Measurements from ENCODE around the gene SRD5A2. TPM values are rescaled to one million over a fixed set of nuclear protein-coding genes. Genes with fewer than 3 reads are reported as not detected.

The SRD5A2 gene
- total RNA-seq, 4 donors from 2014 or later: not detected

DNA sequence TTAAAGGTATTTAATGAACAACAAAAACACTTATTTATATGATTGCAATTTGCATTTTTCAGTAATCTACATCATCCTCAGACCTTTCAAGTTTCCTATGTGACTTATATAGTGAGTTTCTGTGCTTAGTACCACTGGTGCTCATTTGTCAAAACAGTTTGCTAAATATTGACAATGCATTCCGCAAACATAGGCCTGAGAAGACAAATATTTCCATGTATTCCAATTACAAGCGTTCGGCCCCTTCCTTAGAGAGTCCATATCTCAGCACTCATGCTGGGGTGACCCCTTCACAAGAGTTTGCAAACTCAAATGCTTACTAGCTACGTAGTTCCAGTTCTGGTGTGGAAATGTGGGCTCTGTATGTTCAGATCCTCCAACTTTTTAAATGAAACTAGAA lies 56.1 kb downstream of the SRD5A2 start:
- DNase-seq (ENCODE audit: low spot score) (no peak), ATAC-seq (ENCODE audit: low FRiP score) (no peak)
- TF ChIP-seq, protein P1, sequence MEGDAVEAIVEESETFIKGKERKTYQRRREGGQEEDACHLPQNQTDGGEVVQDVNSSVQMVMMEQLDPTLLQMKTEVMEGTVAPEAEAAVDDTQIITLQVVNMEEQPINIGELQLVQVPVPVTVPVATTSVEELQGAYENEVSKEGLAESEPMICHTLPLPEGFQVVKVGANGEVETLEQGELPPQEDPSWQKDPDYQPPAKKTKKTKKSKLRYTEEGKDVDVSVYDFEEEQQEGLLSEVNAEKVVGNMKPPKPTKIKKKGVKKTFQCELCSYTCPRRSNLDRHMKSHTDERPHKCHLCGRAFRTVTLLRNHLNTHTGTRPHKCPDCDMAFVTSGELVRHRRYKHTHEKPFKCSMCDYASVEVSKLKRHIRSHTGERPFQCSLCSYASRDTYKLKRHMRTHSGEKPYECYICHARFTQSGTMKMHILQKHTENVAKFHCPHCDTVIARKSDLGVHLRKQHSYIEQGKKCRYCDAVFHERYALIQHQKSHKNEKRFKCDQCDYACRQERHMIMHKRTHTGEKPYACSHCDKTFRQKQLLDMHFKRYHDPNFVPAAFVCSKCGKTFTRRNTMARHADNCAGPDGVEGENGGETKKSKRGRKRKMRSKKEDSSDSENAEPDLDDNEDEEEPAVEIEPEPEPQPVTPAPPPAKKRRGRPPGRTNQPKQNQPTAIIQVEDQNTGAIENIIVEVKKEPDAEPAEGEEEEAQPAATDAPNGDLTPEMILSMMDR (IDR thresholded peaks at IDR 0.05): no peak

DNA sequence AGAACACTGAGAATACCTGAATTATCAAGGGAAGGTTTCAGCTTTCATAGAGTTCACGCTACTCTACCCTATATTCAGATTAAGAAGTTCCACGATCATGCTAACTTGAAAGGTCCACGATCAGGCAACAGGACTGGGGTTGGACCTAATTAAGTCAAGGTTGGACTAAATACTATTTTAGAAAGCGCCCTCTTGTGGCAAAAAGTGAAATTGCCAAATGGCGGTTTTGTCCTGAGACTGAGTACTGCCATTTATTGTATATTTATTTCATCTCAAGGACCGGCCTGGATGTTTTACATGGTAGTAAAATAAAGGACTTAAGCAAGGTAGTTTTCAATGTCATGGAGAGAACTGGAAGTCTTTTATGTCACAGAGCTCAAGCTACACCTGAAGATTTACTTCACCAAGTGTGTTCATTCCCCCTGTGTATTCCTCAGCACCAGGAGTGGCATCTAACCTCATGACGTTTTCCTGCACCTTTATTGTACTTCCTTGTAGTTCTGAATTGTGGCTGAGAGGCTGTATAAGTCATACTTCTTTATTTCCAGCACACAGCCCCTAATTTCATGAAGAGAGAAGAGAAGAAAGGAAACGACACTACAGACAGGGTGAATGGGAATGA lies 56.8 kb downstream of the SRD5A2 start:
- no peak for ATAC-seq (ENCODE audit: low FRiP score)
- DNase-seq (ENCODE audit: low spot score): peak; percentile 35
- TF ChIP-seq, protein P1 (IDR thresholded peaks at IDR 0.05): no peak

DNA sequence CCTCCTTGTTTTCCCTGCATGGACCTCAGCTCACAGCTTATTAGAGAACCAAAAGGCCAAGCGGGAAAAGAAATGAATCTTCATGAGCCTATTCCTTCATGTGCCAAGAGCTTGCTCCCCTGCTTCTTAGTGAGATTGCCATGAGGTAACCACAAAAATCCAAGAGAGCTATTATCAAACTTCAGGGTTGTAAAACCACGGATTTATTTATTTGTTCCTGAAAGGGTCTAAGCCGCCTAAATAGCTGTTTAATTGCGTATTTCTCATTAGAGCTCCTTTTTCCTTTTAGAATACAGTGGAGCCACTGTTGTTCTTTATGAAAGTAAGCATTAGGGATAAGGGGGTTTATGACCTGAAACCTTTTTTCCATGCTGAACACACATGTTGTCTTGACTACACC lies 58.0 kb downstream of the SRD5A2 start:
- TF ChIP-seq, protein P1 (IDR thresholded peaks at IDR 0.05): no peak
- DNase-seq (ENCODE audit: low spot score) (no peak), ATAC-seq (ENCODE audit: low FRiP score) (no peak)

DNA sequence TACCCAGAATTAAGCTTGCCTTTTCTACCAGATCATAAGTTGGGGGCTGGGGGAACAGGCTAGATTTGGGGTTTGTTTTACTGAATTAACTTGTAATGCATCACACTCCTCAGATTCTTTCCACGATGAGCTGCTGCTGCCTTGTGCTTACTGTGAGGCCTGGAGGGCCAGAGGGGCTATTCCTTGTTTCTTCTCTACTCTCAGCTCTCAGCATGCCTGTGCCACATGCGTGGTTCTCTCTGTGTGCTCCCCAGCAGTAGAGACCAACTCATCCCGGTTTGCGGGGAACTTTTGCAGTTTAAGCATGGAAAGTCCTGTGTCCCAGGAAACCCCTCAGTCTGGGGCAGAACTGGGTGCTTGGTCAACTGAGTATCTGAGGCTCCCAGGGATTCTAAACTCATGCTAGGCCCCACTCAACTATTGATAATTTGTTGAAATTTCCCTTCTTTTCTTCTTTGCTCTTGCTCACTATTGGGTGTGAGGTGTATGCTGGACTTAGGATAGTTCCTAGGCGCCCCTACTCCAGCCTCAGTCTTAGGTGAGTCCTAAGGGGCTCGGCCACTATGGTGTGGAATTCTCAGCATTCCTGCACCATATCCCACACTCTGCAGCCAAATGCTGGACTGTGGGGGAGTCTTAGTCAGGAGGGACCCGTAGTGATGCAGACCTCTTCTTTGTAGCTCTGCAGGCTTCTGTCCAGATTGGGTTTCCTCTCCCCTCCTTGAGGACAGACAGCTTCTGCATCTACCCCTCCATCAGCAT lies 63.1 kb downstream of the SRD5A2 start:
- TF ChIP-seq, protein P1 (IDR thresholded peaks at IDR 0.05): no peak
- ATAC-seq (ENCODE audit: low FRiP score) (no peak), DNase-seq (ENCODE audit: low spot score) (no peak)

DNA sequence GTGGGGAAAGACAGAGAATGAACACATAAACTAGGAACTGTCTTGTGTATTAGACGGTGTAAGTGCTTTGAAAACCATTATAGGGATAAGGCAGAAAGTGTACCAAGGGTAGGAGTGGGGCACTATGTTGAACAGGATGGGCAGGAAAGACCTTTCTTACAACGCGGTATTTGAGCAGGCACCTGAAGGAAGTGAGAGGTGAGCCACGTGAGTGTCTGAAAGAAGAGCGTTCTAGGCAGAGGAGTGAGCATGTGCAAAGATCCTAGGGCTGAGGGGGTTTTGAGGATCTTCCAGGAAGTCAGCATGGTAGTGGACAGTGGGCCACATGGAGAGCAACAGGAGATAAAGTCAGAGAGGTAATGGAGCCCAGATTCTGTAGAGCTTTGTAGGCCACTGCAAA lies 65.2 kb downstream of the SRD5A2 start:
- DNase-seq (ENCODE audit: low spot score) (no peak), ATAC-seq (ENCODE audit: low FRiP score) (no peak)
- TF ChIP-seq, protein P1 (IDR thresholded peaks at IDR 0.05): no peak

DNA sequence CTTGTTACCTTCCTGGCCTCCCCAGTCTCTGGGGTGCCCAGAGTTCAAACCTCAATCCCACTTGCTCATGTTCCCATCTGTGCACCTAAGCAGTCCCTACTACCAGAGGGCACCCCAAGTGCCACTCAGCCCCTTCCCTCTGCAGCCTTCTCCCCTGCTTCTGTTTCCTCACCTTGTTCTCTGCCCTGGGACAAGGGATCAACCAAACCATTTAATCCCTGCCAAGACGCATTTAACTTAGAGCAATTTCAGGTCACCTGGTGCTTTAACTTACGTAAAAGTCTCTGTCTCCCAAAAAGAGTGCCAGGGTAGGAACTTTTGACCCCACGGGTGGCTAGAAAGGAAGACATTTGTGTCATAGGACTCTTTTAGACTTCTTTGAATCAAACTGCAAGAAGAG lies 67.2 kb downstream of the SRD5A2 start:
- TF ChIP-seq, protein P1 (IDR thresholded peaks at IDR 0.05): no peak
- no peak for DNase-seq (ENCODE audit: low spot score)
- ATAC-seq (ENCODE audit: low FRiP score): no peak

DNA sequence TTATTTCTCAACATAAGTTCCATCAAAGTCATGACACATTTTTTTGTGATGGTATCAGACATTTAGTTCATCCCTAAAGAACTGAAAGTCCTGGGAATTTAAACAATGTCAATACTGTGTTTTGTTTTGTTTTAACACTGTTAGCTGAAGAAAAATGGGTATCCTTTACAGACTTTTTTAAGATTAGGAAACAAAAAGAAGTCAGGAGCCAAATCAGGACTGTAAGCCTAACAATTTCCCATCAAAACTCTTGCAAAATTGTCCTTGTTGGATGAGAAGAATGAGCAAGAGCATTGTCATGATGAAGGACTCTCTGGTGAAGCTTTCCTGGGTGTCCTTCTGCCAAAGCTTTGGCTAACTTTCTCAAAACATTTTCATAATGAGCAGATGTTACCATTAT lies 69.4 kb downstream of the SRD5A2 start:
- no peak for DNase-seq (ENCODE audit: low spot score)
- TF ChIP-seq, protein P1 (IDR thresholded peaks at IDR 0.05): no peak
- no peak for ATAC-seq (ENCODE audit: low FRiP score)

Data from omental fat pad (tissue), 4 donors.